WI38 (cell line): ENCODE measurements around the gene ZNF232.
A peak's percentile ranks its signal among the peaks of the same experiment; 100 is the strongest.
"Not testable (repeated sequence)": the region's sequence is repeated elsewhere in the genome, so short reads cannot be mapped to it uniquely, and the experiment has no call there.

Experiments
- H3K4me3 ChIP-seq: 2 replicates; pipeline ENCODE4 v1.5.1; 2011; ENCODE audit warnings: low read depth, mild to moderate bottlenecking, control low read depth, low read length
- CTCF ChIP-seq: IDR thresholded peaks from 2 replicates; pipeline ENCODE4 v1.5.1; 2012; ENCODE audit warnings: low read depth, mild to moderate bottlenecking, control low read depth, low read length

ZNF232 gene

GRCh38 chr17:5121186-5121841, 9.6 kb upstream of the ZNF232 start:
- no peak overlapping the region for H3K4me3 ChIP-seq
- no peak for TF ChIP-seq CTCF

GRCh38 chr17:5120436-5121185, 8.9 kb upstream of the ZNF232 start:
- H3K4me3 ChIP-seq = not testable (repeated sequence)

GRCh38 chr17:5120036-5120435, 8.4 kb upstream of the ZNF232 start:
- H3K4me3 ChIP-seq = no peak overlapping the region
- TF ChIP-seq CTCF = no peak

- TF ChIP-seq CTCF = no peak
- H3K4me3 ChIP-seq = no peak overlapping the region
These were observed 6.5 kb upstream of the ZNF232 start for GRCh38 chr17:5118219-5118618.

GRCh38 chr17:5115673-5116651, 4.3 kb upstream of the ZNF232 start, which contains the start of gene USP6:
USP6 (plus strand) TSS chr17:5116032; CDS start chr17:5130368, 14,336 bp downstream.
- TF ChIP-seq CTCF = no peak
- H3K4me3 ChIP-seq = no peak within 1 kb of the TSS

GRCh38 chr17:5110816-5111215, 862 bp downstream of the ZNF232 start:
- TF ChIP-seq CTCF = no peak
- H3K4me3 ChIP-seq = peak overlapping the region; percentile 77

- no peak for TF ChIP-seq CTCF
- no peak overlapping the region for H3K4me3 ChIP-seq
These were observed 10.8 kb downstream of the ZNF232 start for GRCh38 chr17:5100832-5101231.
